ENCODE measurements around the gene PITPNB.
A peak's percentile ranks its signal among the peaks of the same experiment; 100 is the strongest.

PITPNB gene

GRCh38 chr22:27827604-27828587 lies 91.2 kb downstream of the PITPNB start:
- DNase-seq: no peak

GRCh38 chr22:27825174-27825573 lies 93.9 kb downstream of the PITPNB start:
- DNase-seq: no peak

- DNase-seq: no peak
These were observed 95.8 kb downstream of the PITPNB start for GRCh38 chr22:27823221-27823620.

- no peak for DNase-seq
These were observed 97.9 kb downstream of the PITPNB start for GRCh38 chr22:27820896-27821866.

GRCh38 chr22:27816552-27816951 lies 102.5 kb downstream of the PITPNB start:
- DNase-seq: no peak

GRCh38 chr22:27815826-27816530 lies 103.1 kb downstream of the PITPNB start:
- no peak for DNase-seq

- DNase-seq: no peak
These were observed 104.1 kb downstream of the PITPNB start for GRCh38 chr22:27814993-27815392.

GRCh38 chr22:27811778-27812177 lies 107.3 kb downstream of the PITPNB start:
- no peak for DNase-seq

GRCh38 chr22:27810609-27811151 lies 108.4 kb downstream of the PITPNB start:
- no peak for DNase-seq

GRCh38 chr22:27809700-27810608 lies 109.1 kb downstream of the PITPNB start:
- no peak for DNase-seq

- no peak for DNase-seq
These were observed 109.8 kb downstream of the PITPNB start for GRCh38 chr22:27809226-27809603.

GRCh38 chr22:27808451-27809225 lies 110.4 kb downstream of the PITPNB start:
- DNase-seq: no peak

GRCh38 chr22:27805841-27806240 lies 113.2 kb downstream of the PITPNB start:
- no peak for DNase-seq

- peak; percentile 52 for DNase-seq
These were observed 114.4 kb downstream of the PITPNB start for GRCh38 chr22:27804470-27805297.

GRCh38 chr22:27803841-27804415 lies 115.1 kb downstream of the PITPNB start:
- DNase-seq: no peak

GRCh38 chr22:27802346-27803073 lies 116.5 kb downstream of the PITPNB start:
- no peak for DNase-seq
